Kidney epithelial cell (primary cell): ENCODE data around the gene BSND. TPM values are rescaled to one million over a fixed set of nuclear protein-coding genes. Genes with fewer than 3 reads are reported as not detected.

Experiments
- DNase-seq: peaks from one replicate; pipeline ENCODE4 v3.0.0-alpha.2; 2010; ENCODE audit warnings: low read depth
- H3K27me3 ChIP-seq: 2 replicates; pipeline ENCODE4 v1.6.0; 2011; ENCODE audit warnings: low read length; ENCODE audit not compliant: control insufficient read depth, insufficient read depth
- H3K36me3 ChIP-seq: 2 replicates; pipeline ENCODE4 v1.5.1; 2011; ENCODE audit warnings: low read length; ENCODE audit not compliant: control insufficient read depth, insufficient read depth
- H3K4me3 ChIP-seq: 2 replicates; pipeline ENCODE4 v1.5.1; 2011; ENCODE audit warnings: low read depth, mild to moderate bottlenecking, control low read depth, low read length
- CTCF ChIP-seq: IDR thresholded peaks from 2 replicates; pipeline ENCODE4 v1.5.1; 2011; ENCODE audit warnings: mild to moderate bottlenecking, moderate library complexity, low read length, control low read depth, inconsistent platforms; ENCODE audit not compliant: insufficient read depth, poor library complexity, severe bottlenecking
- total RNA-seq: library from RNA; depleted of rRNA; stranded (reverse); fragments of >200 nt; gene quantifications from 2 replicates; pipeline ENCODE4 v1.2.3, GENCODE V29; 2015

The BSND gene
- total RNA-seq, 1 donor from 2014 or later, result not detected

GRCh38 chr1:55040083-55040932, 41.6 kb downstream of the BSND start:
- no peaks in the 10 kb centered on the region for H3K36me3 ChIP-seq
- peak overlapping the region; percentile 52 for H3K4me3 ChIP-seq

GRCh38 chr1:55040933-55041494, 42.3 kb downstream of the BSND start:
- peak overlapping the region; percentile 52 for H3K4me3 ChIP-seq

More at GRCh38 chr1:55040083-55040932, 41.6 kb downstream of the BSND start:
- no peak for TF ChIP-seq CTCF
- no peak for DNase-seq
- peaks cover 17% of the 10 kb centered on the region for H3K27me3 ChIP-seq

GRCh38 chr1:55041613-55042012, 42.9 kb downstream of the BSND start:
- H3K4me3 ChIP-seq, result no peak overlapping the region
- H3K36me3 ChIP-seq, result no peaks in the 10 kb centered on the region
- DNase-seq, result no peak
- no peak for TF ChIP-seq CTCF
- H3K27me3 ChIP-seq, result peaks cover 14% of the 10 kb centered on the region

More at GRCh38 chr1:55040933-55041494, 42.3 kb downstream of the BSND start:
- Histone ChIP-seq H3K36me3 (no peaks in the 10 kb centered on the region), H3K27me3 (peaks cover 14% of the 10 kb centered on the region)
- no peak for DNase-seq
- TF ChIP-seq CTCF, result no peak

- no peak for DNase-seq
- H3K36me3 ChIP-seq, result no peaks in the 10 kb centered on the region
- no peak overlapping the region for H3K4me3 ChIP-seq
- peaks cover 12% of the 10 kb centered on the region for H3K27me3 ChIP-seq
- TF ChIP-seq CTCF, result no peak
Measured at GRCh38 chr1:55043011-55043410, 44.3 kb downstream of the BSND start.

GRCh38 chr1:55043726-55044125, 45.0 kb downstream of the BSND start:
- Histone ChIP-seq H3K27me3 (peaks cover 12% of the 10 kb centered on the region), H3K4me3 (no peak overlapping the region), H3K36me3 (no peaks in the 10 kb centered on the region)
- TF ChIP-seq CTCF, result no peak
- DNase-seq, result no peak
